RWPE1 (cell line): Measurements from ENCODE around the gene GDF9.

Experiments
- CTCF ChIA-PET: fragments of 350-600 bp; sonication (Branson Sonifier 250); formaldehyde crosslinking; extraction: SDS; loops from one replicate; lab custom pipeline; 2021; lab: Yijun Ruan, JAX
- POLR2A ChIA-PET: fragments of 400-600 bp; formaldehyde crosslinking; extraction: SDS; loops from one replicate; lab custom pipeline; 2020; ENCODE audit warnings: antibody characterized with exemption; ENCODE audit not compliant: low non-redundant PET; lab: Yijun Ruan, JAX
- DNase-seq: peaks from one replicate; pipeline ENCODE4 v3.0.0; 2012; ENCODE audit warnings: low spot score
- H3K27ac ChIP-seq: fragments of 450-650 bp; 2 replicates; pipeline ENCODE4 v1.5.1; 2017
- CTCF ChIP-seq: fragments of 450-650 bp; conservative IDR thresholded peaks from 2 replicates; pipeline ENCODE4 v1.5.1; 2017; ENCODE audit warnings: low read depth, mild to moderate bottlenecking

GDF9 gene

GRCh38 chr5:132870801-132871200 is 4.5 kb upstream of the GDF9 start:
- DNase-seq: no peak
- CTCF ChIA-PET: interaction anchor here (0.8 to 1.2 kb wide), 3 partner anchors 10 to 41 kb away, joined by 3 to 5 read pairs (median 3); partner anchors contain the start of gene SHROOM1
- H3K27ac ChIP-seq: no peak overlapping the region
- no peak for TF ChIP-seq CTCF
- POLR2A ChIA-PET: interaction anchor here (0.5 kb wide), 1 partner anchor 59 kb away, joined by 3 read pairs; no protein-coding TSS in a partner anchor

- ChIA-PET POLR2A (no interaction called here), CTCF (interaction anchor here (0.6 to 1.1 kb wide), 3 partner anchors 14 to 75 kb away, joined by 3 to 5 read pairs (median 5); no protein-coding TSS in a partner anchor)
- no peak for DNase-seq
- H3K27ac ChIP-seq: no peak overlapping the region
- TF ChIP-seq CTCF: no peak
Observed at GRCh38 chr5:132868754-132869153, 2.5 kb upstream of the GDF9 start.

GRCh38 chr5:132867046-132867451 is 780 bp upstream of the GDF9 start:
- DNase-seq: no peak
- CTCF ChIA-PET: interaction anchor here (1.6 to 1.9 kb wide), 2 partner anchors 34 to 114 kb away, joined by 3 to 6 read pairs; no protein-coding TSS in a partner anchor
- TF ChIP-seq CTCF: no peak
- peak overlapping the region; percentile 81 for H3K27ac ChIP-seq
- POLR2A ChIA-PET: interaction anchor here (0.6 kb wide), 1 partner anchor 310 kb away, joined by 3 read pairs; the partner anchor contains the start of gene RAD50

- no peak for TF ChIP-seq CTCF
- H3K27ac ChIP-seq: peak overlapping the region; percentile 81
- ChIA-PET POLR2A (interaction anchor here (0.9 to 1.2 kb wide), 5 partner anchors 9 to 46 kb away, joined by 3 to 7 read pairs (median 6); no protein-coding TSS in a partner anchor), CTCF (interaction anchor here (0.5 to 1.9 kb wide), 8 partner anchors 26 to 1118 kb away, joined by 3 to 6 read pairs (median 4); no protein-coding TSS in a partner anchor)
- DNase-seq: no peak
Observed at GRCh38 chr5:132865668-132866341, 464 bp downstream of the GDF9 start.

GRCh38 chr5:132860742-132861141 is 5.5 kb downstream of the GDF9 start:
- no peak for DNase-seq
- no peak for TF ChIP-seq CTCF
- no peak overlapping the region for H3K27ac ChIP-seq
- ChIA-PET POLR2A (interaction anchor here (0.5 to 0.6 kb wide), 2 partner anchors 35 to 40 kb away, joined by 7 to 9 read pairs; no protein-coding TSS in a partner anchor), CTCF (interaction anchor here (1.1 to 2.9 kb wide), 4 partner anchors 10 to 107 kb away, joined by 3 to 9 read pairs (median 5); partner anchors contain the start of gene SHROOM1)

- CTCF ChIA-PET: interaction anchor here (1.9 to 2.9 kb wide), 2 partner anchors 14 to 30 kb away, joined by 5 to 9 read pairs; partner anchors contain the start of gene SHROOM1
Observed at GRCh38 chr5:132859889-132860437, 6.3 kb downstream of the GDF9 start.

More at GRCh38 chr5:132859889-132860437, 6.3 kb downstream of the GDF9 start:
- POLR2A ChIA-PET: no interaction called here
- no peak for TF ChIP-seq CTCF
- no peak overlapping the region for H3K27ac ChIP-seq
- DNase-seq: no peak
